Heart left ventricle (tissue), 13 donors: ENCODE results near the gene SUPT3H.
"Not testable (repeated sequence)": the region's sequence is repeated elsewhere in the genome, so short reads cannot be mapped to it uniquely, and the experiment has no call there.

Experiments
- POLR2A ChIP-seq, 2 donors: fragments of 450-650 bp; IDR thresholded peaks; one replicate each; pipeline ENCODE4 v1.6.1; 2017; ENCODE audit warnings: antibody characterized with exemption in 2 of 2, mild to moderate bottlenecking in 2 of 2, moderate library complexity in 2 of 2
- TF ChIP-seq, protein P1 (sequence below), 12 donors: fragments of 200-600 bp; sonication (generic) in 4 of 12; IDR thresholded peaks; one replicate each; pipeline versions ENCODE4 v1.5.0 to v1.8.0; 2018 to 2022; ENCODE audit warnings: antibody characterized with exemption in 12 of 12, mild to moderate bottlenecking in 5 of 12
- donor health status: ischemic (EF 13 %, LVEDD 7.1; RV severe dilation, severe dysfunction).
- donor health status: DM: no; HTN: yes; CAD: no.
- donor health status: DM: no; HTN: no; CAD: no.
- donor health status: ischemic (EF 25% LVEDD 6.9; RV normal size, moderate dysfunction).
- donor health status: ischemic (EF 25% LVEDD 5.7; RV mildly dilated, moderate dysfunction).
- donor health status: ischemic (EF 35%, LVEDD 5.7; RV mildly dilated, moderate dysfunction).
- donor health status: nonischemic (EF 11% LVEDD 7.7; RV severe dilation, severe dysfunction).
- donor health status: DM: yes; HTN: yes; CAD: no.
- donor health status: PGD.
- donor health status: ischemic (EF 29% LVEDD 5.4; RV normal size, mild dysfunction).
- donor health status: nonischemic (EF 23%, LVEDD 6.1; RV moderate dilation, normal function).

DNA sequence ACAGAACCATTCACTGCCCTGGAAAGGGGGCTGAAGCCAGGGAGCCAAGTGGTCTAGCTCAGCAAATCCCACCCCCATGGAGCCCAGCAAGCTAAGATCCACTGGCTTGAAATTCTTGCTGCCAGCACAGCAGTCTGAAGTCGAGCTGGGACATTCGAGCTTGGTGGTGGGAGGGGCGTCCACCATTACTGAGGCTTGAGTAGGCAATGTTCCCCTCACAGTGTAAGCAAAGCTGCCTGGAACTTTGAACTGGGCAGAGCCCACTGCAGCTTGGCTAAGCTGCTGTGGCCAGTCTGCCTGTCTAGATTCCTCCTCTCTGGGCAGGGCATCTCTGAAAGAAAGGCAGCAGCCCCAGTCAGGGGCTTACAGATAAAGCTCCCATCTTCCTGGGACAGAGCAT lies 498.7 kb downstream of the SUPT3H start:
- TF ChIP-seq, protein P1, sequence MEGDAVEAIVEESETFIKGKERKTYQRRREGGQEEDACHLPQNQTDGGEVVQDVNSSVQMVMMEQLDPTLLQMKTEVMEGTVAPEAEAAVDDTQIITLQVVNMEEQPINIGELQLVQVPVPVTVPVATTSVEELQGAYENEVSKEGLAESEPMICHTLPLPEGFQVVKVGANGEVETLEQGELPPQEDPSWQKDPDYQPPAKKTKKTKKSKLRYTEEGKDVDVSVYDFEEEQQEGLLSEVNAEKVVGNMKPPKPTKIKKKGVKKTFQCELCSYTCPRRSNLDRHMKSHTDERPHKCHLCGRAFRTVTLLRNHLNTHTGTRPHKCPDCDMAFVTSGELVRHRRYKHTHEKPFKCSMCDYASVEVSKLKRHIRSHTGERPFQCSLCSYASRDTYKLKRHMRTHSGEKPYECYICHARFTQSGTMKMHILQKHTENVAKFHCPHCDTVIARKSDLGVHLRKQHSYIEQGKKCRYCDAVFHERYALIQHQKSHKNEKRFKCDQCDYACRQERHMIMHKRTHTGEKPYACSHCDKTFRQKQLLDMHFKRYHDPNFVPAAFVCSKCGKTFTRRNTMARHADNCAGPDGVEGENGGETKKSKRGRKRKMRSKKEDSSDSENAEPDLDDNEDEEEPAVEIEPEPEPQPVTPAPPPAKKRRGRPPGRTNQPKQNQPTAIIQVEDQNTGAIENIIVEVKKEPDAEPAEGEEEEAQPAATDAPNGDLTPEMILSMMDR (IDR thresholded peaks at IDR 0.05), result not testable (repeated sequence)
- TF ChIP-seq POLR2A (IDR thresholded peaks at IDR 0.05), result not testable (repeated sequence)
